NCI-H1417 treated with DMSO at 0.1 percent for 48 hours (cell line): Measurements from ENCODE around the gene CFAP69.
A peak's percentile ranks its signal among the peaks of the same experiment; 100 is the strongest.

ENCODE experiments used
- DNase-seq: peaks from one replicate; lab custom pipeline; 2025; lab: John Stamatoyannopoulos, UW

The CFAP69 gene, protein sequence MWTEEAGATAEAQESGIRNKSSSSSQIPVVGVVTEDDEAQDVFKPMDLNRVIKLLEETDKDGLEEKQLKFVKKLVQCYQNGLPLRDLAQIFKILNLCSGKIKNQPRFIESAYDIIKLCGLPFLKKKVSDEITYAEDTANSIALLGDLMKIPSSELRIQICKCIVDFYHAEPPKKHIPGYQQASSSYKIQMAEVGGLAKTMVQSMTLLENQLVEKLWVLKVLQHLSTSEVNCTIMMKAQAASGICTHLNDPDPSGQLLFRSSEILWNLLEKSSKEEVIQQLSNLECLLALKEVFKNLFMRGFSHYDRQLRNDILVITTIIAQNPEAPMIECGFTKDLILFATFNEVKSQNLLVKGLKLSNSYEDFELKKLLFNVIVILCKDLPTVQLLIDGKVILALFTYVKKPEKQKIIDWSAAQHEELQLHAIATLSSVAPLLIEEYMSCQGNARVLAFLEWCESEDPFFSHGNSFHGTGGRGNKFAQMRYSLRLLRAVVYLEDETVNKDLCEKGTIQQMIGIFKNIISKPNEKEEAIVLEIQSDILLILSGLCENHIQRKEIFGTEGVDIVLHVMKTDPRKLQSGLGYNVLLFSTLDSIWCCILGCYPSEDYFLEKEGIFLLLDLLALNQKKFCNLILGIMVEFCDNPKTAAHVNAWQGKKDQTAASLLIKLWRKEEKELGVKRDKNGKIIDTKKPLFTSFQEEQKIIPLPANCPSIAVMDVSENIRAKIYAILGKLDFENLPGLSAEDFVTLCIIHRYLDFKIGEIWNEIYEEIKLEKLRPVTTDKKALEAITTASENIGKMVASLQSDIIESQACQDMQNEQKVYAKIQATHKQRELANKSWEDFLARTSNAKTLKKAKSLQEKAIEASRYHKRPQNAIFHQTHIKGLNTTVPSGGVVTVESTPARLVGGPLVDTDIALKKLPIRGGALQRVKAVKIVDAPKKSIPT

DNA sequence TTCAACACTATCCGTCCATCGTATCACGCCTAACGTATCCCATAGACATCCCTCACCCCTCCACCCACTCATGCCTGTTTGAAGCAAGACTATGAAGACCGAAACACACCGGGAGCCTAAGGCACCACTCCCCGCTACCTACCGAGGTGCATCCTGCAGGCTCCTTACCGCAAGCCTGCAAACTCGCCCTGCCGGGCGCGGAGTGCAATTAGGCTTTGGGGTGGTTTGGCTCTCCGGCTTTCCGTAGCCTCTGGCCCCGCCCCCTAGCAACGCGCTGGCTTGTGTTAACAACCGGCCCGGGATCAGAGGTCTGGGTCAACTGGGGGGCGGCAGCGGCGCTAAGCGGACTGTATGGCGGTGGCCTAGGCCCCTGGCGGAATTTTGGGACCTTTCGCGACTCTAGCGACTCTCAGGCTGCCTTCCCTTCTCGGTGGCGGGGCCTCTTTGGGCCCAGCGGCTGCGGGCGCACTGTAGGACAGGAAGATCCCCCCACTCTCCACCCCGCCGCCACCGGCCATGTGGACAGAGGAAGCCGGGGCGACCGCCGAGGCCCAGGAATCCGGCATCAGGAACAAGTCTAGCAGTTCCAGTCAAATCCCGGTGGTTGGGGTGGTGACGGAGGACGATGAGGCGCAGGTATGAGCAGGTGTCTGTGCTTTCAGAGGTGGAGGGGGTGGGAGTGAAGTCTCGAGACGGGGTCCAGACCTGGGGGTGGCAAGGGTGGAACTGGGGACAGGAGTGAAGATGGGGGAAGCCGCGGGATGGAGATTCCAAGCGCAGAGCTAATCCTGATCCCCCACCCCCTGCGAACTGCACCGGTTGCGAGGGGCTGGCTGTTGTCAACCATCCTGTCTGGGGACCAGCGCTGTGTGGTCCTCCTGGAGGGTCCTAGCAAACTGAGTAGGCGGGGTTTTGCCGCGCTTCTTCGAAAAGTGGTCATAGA, at the start of gene CFAP69:
Gene CFAP69 (plus strand): TSS at position 266 of the 943 bp plus-strand sequence. CDS start 251 bp downstream, at position 517.
- peak; percentile 4 for DNase-seq

DNA sequence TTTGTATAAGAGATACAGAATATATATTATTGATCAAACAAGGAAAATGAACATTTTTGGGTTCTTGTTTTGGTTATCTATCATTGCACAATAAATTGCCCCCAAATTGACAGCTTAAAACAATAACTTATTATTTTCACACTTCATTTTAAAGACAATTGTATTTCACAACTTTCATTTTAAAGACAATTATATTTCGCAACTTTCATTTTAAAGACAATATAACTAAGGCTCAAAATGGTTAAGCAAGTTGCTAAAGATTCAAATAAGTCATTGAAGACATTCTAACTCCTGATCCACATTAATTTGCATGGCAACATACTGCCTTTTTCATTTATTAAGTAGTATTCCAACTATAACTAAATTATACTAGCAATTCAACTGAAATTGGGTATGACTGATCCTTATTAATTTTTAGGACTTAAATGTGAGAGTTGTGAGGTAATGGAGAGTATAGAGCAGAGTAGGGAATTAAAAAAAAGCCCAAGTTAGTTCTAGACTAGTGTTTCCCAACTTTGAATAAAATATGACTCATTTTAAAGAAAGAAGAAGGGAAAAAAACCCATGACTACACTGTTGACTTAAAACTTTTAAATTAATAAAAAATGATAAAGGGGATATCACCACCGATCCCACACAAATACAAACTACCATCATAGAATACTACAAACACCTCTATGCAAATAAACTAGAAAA, 43.3 kb upstream of the CFAP69 start:
- no peak for DNase-seq

DNA sequence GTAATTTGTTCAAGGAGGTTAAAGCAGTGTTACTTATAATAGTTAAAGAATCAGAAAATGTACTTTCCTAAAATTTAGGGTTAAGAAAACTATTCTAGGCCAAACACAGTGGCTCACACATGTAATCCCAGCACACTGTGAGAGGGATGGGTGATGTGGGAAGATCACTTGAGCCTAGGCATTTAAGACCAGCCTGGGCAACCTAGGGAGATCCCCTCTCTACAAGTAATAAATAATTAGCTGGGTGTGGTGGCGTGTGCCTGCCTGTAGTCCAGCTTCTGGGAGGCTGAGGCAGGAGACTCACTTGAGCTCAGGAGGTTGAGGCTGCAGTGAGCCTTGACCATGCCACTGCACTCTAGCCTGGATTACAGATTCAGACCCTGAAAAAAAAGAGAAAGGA, 37.0 kb upstream of the CFAP69 start:
- DNase-seq = no peak

DNA sequence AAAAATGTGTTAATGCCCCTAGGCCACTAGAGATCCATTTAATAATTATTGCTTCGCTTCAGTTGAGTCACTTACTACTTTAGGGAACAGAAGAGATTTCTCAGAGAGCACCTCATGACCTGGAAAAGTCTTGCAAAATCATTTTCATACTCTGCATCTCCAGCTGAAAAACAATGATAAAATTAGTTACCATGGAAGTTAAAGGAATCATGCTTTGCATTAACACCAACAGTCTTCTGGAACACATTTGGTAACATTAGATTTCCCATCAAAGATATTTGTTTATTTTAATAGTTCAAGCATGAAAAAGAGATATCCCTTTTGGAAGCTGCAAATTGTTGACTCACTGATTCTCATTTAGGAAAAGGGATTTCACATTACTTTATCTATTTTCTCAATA, 35.2 kb upstream of the CFAP69 start:
- DNase-seq = no peak

DNA sequence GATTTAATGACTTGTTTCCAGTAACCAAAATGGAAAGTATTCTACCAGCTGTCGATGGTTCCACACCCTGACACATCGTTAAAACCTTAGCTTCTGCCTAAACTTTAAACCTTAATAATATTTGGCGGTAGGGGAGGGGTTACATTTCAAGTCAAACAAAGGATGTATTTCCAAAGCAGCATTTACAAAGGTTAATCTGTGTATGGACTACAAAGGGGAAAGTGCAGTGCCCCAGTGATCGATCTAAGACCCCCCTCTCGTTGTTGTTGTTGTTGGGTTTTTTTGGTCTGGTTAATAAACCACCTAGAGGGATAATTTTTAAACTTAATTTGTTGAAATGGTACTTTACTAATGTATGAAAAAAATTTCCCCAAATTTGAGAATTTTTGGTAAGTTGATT, 34.5 kb upstream of the CFAP69 start:
- DNase-seq = no peak

DNA sequence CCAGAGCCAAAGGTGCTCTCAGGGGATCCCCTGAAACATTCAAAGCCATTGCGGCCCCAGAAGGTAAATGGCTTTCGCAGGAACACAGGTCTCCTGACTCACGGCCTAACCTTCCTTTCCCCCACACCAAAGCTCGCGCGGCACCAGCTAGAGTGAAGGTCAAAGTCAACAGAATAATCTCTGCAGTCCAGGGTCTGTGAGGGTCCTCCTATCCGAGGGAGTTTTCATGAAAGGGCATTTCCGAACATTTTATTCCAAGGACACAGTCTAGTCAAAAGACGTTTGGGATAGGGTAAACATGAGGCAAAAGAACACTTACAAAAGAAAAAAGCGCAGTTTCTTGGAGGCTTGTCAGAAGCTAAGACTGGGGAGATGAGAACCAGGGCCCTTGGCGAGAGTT, 34.0 kb upstream of the CFAP69 start:
- peak; percentile 47 for DNase-seq

DNA sequence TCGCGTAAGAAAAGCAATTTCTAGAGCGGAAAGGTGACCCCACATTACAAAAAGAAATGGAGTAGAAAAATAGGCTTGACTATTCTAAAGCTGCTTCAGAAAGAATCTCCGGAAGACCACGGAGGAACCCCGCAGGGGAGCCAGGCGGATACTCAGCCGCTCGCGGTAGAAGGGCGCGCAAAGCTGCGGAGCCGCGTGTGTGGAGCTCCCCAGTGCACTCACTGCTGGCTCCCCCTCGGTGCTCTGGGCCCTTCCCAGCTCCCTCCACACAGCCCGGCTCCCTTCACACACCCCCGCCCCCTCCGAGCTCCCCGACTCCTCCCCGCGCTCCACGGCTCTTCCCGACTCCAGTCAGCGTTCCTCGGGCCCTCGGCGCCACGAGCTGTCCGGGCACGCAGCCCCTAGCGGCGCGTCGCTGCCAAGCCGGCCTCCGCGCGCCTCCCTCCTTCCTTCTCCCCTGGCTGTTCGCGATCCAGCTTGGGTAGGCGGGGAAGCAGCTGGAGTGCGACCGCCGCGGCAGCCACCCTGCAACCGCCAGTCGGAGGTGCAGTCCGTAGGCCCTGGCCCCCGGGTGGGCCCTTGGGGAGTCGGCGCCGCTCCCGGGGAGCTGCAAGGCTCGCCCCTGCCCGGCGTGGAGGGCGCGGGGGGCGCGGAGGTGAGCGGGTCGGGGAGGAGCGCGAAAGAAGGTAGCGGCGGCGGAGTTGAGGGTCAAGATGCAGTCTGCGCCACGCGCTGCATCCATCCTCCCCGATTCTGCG, 33.4 kb upstream of the CFAP69 start, which contains the start of gene STEAP2:
Gene STEAP2 (plus strand): TSS at position 350 of the 758 bp plus-strand sequence. CDS start 13,343 bp downstream, outside the sequence.
- peak; percentile 67 for DNase-seq

DNA sequence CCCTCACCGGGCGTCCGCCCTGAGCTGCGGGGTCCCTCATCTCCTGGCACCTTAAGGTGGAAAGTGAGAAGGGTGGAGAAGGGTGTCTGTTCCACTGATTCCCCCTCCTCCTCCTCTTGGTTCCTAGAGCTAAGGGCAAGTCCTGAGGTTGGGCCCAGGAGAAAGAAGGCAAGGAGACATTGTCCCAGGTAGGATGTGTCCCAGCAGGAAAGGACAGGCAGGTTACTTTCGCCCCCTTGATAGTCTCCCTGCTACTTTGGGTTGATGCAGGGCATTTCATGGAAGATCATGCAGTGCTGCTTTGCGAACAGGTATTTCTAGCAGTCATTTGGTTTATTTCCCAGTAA, 32.9 kb upstream of the CFAP69 start:
- no peak for DNase-seq

DNA sequence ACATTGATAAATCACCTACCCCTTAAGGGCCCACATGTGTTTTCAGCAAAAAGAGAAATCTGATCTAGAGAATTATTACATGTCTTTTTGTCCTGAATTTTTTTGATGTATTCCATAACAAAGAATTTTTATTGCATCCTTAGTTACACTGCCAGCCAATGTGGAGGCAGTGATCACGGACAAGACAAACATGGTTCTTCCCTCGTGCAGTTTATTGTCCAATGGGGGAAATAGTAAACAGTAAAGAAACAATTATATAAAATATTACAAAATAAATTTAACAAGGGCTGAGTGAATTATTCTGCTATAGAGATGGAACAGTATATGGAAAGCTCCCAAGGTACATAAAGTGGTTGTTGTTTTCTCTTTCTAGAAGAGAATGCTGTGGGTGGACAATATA, 31.5 kb upstream of the CFAP69 start:
- no peak for DNase-seq

DNA sequence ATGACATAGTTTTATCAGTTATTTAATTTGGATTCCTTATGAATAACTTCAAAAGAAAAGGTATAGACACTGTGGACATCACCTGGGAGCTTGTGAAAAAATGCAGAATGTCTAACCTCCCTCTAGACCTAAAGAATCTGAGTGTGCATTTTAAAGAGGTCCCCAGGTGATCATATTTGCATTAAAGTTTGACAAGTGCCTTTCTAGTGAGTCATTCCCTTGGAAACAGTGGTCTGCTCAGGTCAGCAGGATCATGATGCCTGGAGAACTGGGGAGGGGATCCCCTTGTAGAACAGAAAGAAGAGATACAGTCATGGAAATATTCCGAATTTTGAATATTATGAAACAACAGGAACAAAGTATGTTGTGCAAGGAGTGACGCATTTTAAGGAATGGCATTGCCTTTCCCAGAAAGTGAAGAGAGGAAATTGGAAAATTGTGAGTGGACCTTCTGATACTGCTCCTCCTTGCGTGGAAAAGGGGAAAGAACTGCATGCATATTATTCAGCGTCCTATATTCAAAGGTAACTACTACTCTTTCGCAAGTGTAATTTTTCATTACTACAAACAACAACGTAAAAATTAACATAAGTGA, 28.8 kb upstream of the CFAP69 start:
- no peak for DNase-seq

DNA sequence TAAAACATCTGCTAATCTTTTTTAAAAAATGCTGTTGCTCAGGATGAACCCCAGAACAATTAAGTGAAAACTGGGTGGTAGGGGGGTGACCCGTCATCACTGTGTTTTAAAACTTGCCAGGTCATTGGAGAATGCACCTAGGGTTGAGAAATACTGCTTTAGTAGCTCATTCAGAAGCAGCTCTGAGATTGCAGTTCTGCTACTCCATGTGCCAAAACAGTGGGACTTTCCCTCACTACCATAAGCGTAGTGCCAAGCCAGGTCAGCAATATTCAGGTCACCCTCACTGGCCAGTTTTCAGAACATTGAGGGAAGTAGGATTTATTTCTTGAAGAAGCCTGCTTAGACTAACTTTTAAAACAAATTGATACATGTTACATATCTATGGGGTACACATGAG, 28.2 kb upstream of the CFAP69 start:
- DNase-seq = no peak

DNA sequence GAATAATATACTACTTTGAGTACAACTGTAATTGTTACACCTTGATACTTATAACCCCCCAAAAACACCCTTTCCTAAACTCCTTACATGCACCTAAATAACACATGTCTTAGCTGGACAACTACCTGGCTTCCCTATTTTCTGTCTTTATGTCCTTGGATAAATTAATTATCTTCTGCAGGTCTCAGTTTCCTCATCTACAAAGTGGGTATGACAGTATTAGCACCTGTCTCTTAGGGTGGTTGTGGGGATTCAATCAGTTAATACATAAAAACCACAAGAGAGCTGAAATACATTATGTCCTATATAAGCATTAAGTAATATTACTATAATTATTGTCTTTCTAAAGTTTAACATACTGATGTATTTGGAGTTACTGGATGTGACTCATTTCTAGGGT, 22.6 kb upstream of the CFAP69 start:
- no peak for DNase-seq

DNA sequence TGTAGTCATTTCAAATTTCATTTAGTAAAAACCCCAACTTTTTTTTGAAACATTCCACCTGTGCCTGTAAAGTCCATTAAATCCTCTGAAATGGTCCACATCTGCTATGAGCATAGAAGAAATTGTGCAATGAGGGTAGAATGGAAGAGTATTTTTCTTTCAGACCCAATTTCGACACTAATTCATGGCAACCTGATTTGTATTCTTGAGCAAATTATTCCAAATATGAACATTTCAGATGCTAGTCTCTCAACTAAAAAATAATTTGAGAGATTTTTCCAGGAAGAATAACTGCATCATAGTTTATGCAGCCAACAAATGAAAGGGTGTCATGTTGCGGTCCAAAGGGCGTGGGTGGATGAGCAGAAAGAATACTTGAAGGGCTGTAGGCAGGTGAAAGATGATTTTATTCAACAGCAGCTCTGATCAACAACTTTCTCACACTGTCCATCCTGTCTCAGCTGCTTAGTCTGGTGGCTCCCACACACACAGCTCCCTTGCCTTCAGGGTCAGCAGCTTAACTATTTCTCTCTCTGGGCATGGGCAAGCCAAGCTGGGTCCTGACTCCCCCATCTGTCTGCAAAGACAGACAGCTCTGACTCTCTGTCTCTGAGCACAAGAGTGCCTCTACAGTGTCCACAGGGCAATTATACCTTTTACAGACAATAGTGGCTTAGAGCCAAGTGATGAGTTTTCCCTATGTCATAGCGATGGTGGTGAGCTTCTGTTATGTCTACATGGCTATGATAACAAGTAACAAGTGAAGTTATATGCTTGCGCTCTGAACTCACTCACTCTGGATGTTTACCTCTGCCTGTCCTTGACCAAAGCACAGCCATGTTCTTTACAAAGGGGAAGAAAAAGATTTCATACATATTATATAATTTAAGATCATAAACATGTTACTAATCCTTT, 21.9 kb upstream of the CFAP69 start:
- DNase-seq = no peak

DNA sequence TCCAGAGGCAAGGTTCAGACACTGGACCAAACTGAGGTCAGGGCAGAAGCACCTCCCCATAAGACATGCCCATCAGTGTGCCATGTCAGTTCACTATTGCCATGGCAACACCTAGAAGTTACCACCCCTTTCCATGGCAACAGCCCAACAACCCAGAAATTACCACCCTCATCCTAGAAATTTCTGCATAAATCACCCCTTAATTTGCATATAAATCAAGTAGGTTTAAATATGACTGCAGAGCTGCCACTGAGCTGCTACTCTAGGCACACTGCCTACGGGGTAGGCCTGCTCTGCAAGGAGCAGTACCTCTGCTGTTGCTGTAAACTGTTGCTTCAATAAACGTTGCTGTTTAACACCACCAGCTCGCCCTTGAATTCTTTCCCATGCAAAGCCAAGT, 20.8 kb upstream of the CFAP69 start:
- no peak for DNase-seq

DNA sequence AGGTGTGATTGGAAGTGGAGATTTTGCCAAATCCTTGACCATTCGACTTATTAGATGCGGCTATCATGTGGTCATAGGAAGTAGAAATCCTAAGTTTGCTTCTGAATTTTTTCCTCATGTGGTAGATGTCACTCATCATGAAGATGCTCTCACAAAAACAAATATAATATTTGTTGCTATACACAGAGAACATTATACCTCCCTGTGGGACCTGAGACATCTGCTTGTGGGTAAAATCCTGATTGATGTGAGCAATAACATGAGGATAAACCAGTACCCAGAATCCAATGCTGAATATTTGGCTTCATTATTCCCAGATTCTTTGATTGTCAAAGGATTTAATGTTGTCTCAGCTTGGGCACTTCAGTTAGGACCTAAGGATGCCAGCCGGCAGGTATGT, 19.8 kb upstream of the CFAP69 start:
- DNase-seq = no peak

DNA sequence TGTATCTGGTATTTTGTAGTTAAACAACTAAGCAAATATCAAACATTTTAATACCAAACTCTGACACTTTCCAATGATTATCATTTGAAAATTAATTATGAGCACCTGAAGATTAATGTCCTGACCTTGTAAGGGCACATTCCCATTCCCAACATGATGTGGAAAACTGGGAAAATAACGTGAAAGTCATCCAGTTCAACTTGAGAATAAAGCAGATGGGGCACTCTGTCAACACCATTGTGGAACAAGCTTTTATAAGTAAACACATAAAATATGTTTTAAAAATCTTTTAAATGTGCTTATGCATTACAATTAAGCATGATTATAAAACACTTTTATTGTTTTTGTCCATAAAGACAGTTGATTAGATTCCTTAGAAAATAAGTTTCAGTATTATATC, 19.4 kb upstream of the CFAP69 start:
- DNase-seq = no peak

DNA sequence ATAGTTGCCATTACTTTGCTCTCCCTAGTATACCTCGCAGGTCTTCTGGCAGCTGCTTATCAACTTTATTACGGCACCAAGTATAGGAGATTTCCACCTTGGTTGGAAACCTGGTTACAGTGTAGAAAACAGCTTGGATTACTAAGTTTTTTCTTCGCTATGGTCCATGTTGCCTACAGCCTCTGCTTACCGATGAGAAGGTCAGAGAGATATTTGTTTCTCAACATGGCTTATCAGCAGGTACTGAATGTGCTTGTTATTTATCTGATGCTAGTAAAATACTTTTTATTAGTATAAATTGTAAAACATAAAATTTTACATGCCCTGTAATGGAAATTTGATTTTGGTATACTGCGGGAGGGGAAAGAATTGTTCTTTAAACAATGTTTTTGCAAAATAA, 17.7 kb upstream of the CFAP69 start:
- DNase-seq = no peak

DNA sequence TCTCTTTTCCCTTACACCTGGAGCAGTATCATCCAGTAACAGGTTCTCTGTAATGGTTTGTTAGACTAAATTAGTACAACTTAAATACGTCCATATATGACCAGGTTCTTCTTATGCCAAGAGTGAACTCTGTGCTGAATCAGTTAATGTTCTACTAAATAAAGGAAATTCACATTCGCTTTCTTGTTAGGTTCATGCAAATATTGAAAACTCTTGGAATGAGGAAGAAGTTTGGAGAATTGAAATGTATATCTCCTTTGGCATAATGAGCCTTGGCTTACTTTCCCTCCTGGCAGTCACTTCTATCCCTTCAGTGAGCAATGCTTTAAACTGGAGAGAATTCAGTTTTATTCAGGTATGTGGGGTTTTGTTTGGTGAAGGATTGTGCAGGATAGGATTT, 15.3 kb upstream of the CFAP69 start:
- no peak for DNase-seq

DNA sequence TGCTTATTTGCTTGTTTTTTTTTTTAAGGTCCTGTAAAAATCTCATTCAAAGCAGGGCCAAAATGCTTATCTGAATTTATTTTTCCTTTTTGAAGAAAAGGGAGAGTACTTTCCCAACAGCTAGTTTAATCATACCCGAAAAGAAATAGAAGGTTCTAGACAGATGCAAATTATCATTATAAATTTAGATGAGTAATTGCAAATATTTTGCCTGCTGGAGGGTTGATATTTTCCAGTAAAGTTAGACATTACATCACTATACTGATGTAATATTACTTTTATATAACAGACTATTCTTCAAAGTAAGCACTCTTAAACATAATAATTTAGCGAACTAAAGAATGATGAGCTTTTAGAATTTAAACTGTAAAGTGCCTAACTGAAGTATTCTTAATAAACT, 14.1 kb upstream of the CFAP69 start:
- no peak for DNase-seq
